GM19099 (cell line): ENCODE data around the gene ZNF771.
A peak's percentile ranks its signal among the peaks of the same experiment; 100 is the strongest.

Source experiments
- POLR2A ChIP-seq: IDR thresholded peaks from 3 replicates; pipeline ENCODE4 v1.6.1; 2011; ENCODE audit warnings: low read depth; ENCODE audit not compliant: insufficient read length; ENCODE audit errors: extremely low read depth

The ZNF771 gene

DNA sequence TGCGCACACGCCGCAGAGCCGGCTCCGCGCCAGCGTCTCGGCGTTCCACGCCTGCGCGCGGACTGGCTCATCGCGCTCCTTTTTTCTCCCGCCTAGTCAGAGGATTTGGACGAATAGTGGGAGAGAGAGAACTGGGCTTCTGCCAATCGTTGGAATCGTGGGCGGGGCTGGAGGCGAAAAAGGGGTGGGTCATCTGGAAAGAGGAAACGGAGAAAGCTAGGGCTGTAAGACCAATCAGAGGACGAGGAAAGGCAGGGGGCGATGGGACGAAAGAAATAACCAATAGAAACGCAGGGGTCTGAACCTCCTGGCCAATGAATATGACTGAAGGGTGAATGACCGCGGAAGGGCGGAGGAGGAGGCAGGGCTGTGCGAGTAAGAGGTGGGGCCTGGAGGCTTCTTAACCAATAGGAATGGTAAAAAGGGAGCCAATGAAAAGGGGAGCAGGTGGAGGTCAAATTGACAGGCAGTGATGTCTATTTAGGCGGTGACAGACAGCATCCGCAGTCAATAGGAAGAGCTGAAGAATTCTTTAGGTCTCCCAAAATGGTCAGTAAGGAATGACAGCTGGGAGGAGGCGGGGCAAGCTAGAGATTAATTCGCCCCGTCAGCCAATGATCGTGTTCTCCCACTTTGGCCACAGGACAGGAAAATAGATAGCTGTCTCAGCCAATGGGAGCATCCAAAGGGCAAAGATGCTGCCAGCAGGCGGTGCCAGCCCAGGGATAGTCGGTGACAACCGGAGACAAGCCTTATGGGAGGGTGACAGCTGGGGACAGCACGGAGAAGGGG lies 36.8 kb upstream of the ZNF771 start, which contains the start of gene TBC1D10B:
TBC1D10B (minus strand) TSS at position 39 of the 792 bp plus-strand sequence. CDS start 311 bp downstream, outside the sequence.
- TF ChIP-seq POLR2A = no peak

DNA sequence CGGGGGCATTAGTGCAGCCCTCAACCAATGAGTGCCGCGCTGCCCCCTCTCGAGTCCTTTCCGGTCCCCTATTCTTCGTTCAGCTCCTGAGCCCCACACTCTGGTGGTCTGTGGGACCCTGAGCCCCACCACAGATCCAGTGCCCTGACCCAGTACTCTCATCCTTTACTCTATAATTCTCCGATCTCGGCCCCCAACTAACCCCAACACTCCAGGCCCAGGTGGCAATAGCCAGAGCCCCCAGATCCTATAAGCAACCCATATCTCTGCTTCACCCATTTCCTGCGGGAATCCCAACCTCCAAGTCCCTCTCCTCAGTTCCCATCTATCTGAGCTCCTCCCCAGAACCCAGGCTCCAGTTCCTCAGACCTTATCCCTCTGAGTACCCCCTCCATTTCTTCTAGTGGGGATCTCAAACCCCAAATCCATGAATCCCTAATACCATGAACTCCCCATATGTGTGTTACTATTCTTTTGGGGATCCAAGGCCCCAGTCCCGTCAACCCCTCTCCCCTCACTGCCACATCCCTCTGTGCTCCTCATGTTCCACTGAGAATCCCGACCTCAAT lies 36.1 kb upstream of the ZNF771 start:
- TF ChIP-seq POLR2A = peak; percentile 69

- no peak for TF ChIP-seq POLR2A
Observed at GRCh38 chr16:30372038-30372712, 35.2 kb upstream of the ZNF771 start.

DNA sequence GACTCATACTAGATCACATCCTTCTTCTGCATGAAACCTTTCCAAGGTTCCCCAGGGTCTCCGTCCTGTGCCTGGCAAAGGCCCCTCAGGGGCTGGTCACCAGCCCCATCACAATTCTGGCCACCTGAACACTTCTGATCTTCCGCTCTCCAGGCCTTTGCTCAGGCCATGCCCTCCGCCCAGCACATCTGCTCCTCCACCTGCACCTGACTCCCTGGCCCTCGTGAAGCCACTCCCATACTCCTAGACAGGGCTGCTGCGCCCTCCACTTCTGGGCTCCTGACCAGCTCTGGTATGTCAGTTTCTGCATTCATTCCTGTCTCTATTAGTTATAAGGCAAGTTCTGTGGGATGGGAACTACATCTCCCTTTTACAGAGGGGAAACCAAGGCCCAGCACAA lies 34.7 kb upstream of the ZNF771 start:
- no peak for TF ChIP-seq POLR2A

DNA sequence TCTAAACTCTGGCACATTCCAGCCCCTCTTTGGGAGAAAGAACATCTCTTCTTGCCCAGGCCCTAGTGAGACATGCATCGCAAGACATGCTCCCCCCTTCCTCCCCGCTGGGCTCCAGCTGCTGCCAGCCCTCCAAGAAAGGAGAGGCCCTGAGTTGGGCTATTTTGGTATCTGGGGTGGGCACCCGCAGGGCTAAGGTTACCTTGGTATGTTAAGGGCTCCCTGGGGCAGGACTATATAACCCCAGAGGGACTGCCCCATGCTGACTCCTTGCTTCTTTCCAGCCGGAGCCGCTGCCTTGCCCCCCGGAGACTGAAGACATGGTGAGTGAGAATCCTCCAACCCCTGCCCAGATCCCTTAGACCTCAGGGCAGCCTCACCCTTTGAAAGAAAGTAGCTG lies 32.9 kb upstream of the ZNF771 start, which contains the start of gene MYL11:
MYL11 (plus strand) TSS at position 265 of the 400 bp plus-strand sequence; CDS start at position 321, 56 bp downstream.
- TF ChIP-seq POLR2A = no peak

- TF ChIP-seq POLR2A = no peak
Observed at GRCh38 chr16:30375864-30376263, 31.5 kb upstream of the ZNF771 start.

GRCh38 chr16:30376461-30376902 lies 30.9 kb upstream of the ZNF771 start:
- TF ChIP-seq POLR2A = no peak

DNA sequence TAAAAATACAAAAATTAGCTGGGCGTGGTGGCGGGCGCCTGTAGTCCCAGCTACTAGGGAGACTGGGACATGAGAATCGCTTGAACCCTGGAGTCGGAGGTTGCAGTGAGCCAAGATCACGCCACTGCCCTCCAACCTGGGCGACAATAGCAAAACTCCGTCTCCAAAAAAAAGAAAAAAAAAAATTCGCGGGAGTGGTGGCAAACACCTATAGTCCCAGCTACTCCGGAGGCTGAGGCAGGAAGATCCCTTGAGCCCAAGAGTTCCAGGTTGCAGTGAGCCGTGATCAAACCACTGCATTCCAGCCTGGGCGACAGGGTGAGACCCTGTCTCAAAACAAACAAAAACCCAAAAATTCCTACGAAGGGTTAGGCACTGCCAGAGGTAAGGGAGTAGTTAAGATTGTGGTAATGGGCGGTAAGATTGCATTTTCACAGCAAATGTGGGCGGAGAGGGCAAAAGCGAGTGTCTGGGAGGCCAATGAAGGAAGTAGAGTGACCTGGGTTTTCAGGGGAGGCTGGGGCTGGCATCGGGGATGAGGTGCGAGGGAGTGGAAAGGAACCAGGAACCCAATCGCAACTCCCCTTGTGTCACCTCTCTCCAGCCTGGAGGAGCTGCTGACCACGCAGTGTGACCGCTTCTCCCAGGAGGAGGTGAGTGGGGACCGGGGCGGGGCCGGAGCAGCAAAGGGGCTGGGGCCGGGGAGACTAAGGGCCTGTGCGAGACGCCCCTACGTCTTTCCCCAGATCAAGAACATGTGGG lies 30.2 kb upstream of the ZNF771 start:
- TF ChIP-seq POLR2A = no peak

DNA sequence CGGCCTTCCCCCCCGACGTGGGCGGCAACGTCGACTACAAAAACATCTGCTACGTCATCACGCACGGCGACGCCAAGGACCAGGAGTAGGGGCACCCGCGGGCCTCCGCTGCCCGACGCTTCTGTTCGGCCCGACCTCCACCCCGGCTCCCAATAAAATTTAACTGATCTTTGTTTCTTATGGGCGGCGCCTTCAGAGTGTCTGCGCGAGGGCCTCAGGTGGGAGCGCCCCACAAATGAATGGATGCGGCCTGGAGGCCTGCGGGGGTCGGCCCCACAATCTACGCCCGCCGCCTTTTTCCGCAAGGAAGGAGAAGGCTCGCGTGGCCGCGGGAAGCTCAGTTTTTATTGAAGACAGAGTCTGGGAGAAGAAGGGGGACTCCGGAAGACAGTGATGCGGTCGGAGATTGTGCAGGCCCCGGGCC lies 29.6 kb upstream of the ZNF771 start:
- peak; percentile 62 for TF ChIP-seq POLR2A

- peak; percentile 66 for TF ChIP-seq POLR2A
Observed at GRCh38 chr16:30378236-30379157, 28.9 kb upstream of the ZNF771 start.

DNA sequence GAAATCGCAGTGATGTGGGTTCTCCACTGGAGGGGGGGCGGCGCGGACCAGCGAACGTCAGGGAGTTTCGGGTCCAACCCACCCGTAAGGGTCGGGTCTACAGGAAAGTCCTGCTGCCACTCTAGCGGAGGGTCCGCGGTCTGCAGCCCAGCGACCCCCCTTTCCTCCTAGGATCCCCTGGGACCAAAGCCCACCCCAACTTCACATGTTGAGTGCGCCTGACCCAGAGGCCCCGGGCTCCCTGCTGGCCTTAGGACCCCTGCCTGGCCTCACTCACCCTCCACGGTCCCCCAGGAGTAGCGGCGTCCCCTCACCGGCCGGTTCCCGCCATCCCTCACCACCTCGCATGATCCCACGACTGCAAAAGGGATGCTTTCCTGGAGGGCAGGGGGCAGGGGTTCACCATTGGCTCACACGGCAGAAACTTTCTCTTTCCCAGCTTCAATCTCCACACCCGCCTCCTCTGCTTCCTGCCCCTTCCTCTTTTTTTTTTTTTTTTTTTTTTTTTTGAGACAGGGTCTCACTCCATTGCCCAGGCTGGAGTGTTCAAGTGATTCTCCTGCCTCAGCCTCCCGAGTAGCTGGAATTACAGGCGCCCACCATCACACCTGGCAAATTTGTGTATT lies 28.1 kb upstream of the ZNF771 start:
- TF ChIP-seq POLR2A = no peak

GRCh38 chr16:30380072-30380802 lies 27.2 kb upstream of the ZNF771 start:
- no peak for TF ChIP-seq POLR2A

DNA sequence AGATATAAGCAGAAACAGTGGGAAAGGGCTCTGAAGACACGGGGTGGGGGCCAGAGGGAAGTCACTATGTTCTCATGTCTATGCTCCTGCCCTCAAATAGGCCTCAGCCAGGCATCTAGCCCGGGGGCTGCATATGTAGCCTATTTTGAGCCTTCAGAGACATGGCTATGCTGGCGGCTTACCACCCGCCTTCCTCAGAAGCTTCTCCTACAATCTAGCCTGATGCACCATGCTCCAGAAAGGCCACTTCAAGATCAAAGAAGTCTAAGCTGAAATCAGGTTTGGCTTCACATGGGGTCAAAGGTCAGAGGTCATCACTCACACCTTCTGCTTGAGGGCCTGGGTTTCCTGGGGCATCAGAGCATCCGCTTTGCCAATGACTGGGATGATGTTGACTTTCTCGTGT lies 26.6 kb upstream of the ZNF771 start:
- no peak for TF ChIP-seq POLR2A
